PC-9 (cell line): ENCODE measurements around the gene CNTNAP5. TPM values are rescaled to one million over a fixed set of nuclear protein-coding genes. Genes with fewer than 3 reads are reported as not detected.

Source experiments
- BruUV-seq: library from RNA; stranded (reverse); fragments of 400-500 nt; replicated peaks from 2 replicates; lab custom pipeline; 2021; lab: Mats Ljungman, UMichigan
- CTCF ChIA-PET: fragments of 300-600 bp; sonication (Branson Sonifier 250); formaldehyde crosslinking; loops from one replicate; lab custom pipeline; 2022; ENCODE audit warnings: antibody characterized with exemption; lab: Charles Lee
- POLR2A ChIA-PET: fragments of 300-600 bp; sonication (Branson Sonifier 250); formaldehyde crosslinking; loops from one replicate; lab custom pipeline; 2022; ENCODE audit warnings: antibody characterized with exemption; ENCODE audit not compliant: unreplicated experiment; lab: Charles Lee
- DNase-seq, 2 experiments: peaks; one replicate each; pipeline versions ENCODE4 v3.0.0 to v3.0.0-alpha.2; 2015 to 2022; ENCODE audit warnings: mixed read lengths in 1 of 2
- H2AFZ ChIP-seq: fragments of 200-600 bp; sonication (generic); 2 replicates; pipeline ENCODE4 v1.8.1; 2017; ENCODE audit warnings: antibody characterized with exemption
- H3F3A ChIP-seq: fragments of 200-600 bp; sonication (generic); 2 replicates; pipeline ENCODE4 v1.8.1; 2017; ENCODE audit warnings: antibody characterized with exemption, mild to moderate bottlenecking, low read depth; ENCODE audit not compliant: insufficient read depth
- H3K27ac ChIP-seq: fragments of 200-600 bp; sonication (generic); 2 replicates; pipeline ENCODE4 v1.6.1; 2016; ENCODE audit warnings: mixed run types
- H3K27me3 ChIP-seq: fragments of 200-600 bp; sonication (generic); 2 replicates; pipeline ENCODE4 v1.6.1; 2016; ENCODE audit warnings: low read depth, mixed run types; ENCODE audit not compliant: insufficient read depth
- H3K36me3 ChIP-seq: fragments of 200-600 bp; sonication (generic); 2 replicates; pipeline ENCODE4 v1.6.1; 2016; ENCODE audit warnings: low read depth, mixed run types
- H3K4me1 ChIP-seq: fragments of 200-600 bp; sonication (generic); replicated peaks from 2 replicates; pipeline ENCODE4 v1.6.1; 2016; ENCODE audit warnings: mixed run types; ENCODE audit not compliant: insufficient read depth
- H3K4me2 ChIP-seq: fragments of 200-600 bp; sonication (generic); 2 replicates; pipeline ENCODE4 v1.6.1; 2017; ENCODE audit warnings: mixed run types
- H3K4me3 ChIP-seq: fragments of 200-600 bp; sonication (generic); 2 replicates; pipeline ENCODE4 v1.6.1; 2016; ENCODE audit warnings: mixed run types
- H3K79me2 ChIP-seq: fragments of 200-600 bp; sonication (generic); 2 replicates; pipeline ENCODE4 v1.6.1; 2017; ENCODE audit warnings: low read depth, mixed run types
- H3K9me2 ChIP-seq: fragments of 200-600 bp; sonication (generic); 2 replicates; pipeline ENCODE4 v1.8.1; 2017; ENCODE audit warnings: mild to moderate bottlenecking; ENCODE audit not compliant: insufficient read depth
- H3K9me3 ChIP-seq: fragments of 200-600 bp; sonication (generic); 2 replicates; pipeline ENCODE4 v1.8.1; 2016; ENCODE audit warnings: low read depth; ENCODE audit not compliant: insufficient read depth
- H4K20me1 ChIP-seq: fragments of 200-600 bp; sonication (generic); 2 replicates; pipeline ENCODE4 v1.8.1; 2017; ENCODE audit not compliant: insufficient read depth
- CTCF ChIP-seq: fragments of 200-600 bp; sonication (generic); conservative IDR thresholded peaks from 2 replicates; pipeline ENCODE4 v1.6.1; 2017; ENCODE audit warnings: mixed run types, antibody characterized with exemption, mild to moderate bottlenecking, moderate library complexity
- EZH2 ChIP-seq: fragments of 200-600 bp; sonication (generic); IDR thresholded peaks from 2 replicates; pipeline ENCODE4 v1.8.0; 2017; ENCODE audit warnings: antibody characterized with exemption, low read depth
- intact Hi-C: fragments of 100-400 bp; cut with micrococcal nuclease; formaldehyde crosslinking; loops from one replicate; pipeline ENCODE4 v1.10.0; 2022; ENCODE audit not compliant: unreplicated experiment
- total RNA-seq: library from RNA; stranded (reverse); gene quantifications from 2 replicates; pipeline ENCODE4 v1.2.3, GENCODE V29; 2021

CNTNAP5 gene
- total RNA-seq, 1 experiment from 2014 or later = not detected

- no peaks in the 10 kb centered on the region for H3K9me2 ChIP-seq
- no peak overlapping the region for H3K4me3 ChIP-seq
- no peaks in the 10 kb centered on the region for H3K9me3 ChIP-seq
- H4K20me1 ChIP-seq = no peaks in the 10 kb centered on the region
- CTCF ChIA-PET = no interaction called here
- intact Hi-C loops = no loop called here
- H3K4me2 ChIP-seq = no peak overlapping the region
- no peaks in the 10 kb centered on the region for H3K36me3 ChIP-seq
- H2AFZ ChIP-seq = no peak overlapping the region
- DNase-seq = no peak
- no peak overlapping the region for H3K27ac ChIP-seq
- POLR2A ChIA-PET = no interaction called here
- H3K27me3 ChIP-seq = no peaks in the 10 kb centered on the region
- no peaks in the 10 kb centered on the region for H3K79me2 ChIP-seq
- BruUV-seq = no TSS peak
- TF ChIP-seq EZH2 = no peak
- no peak for TF ChIP-seq CTCF
- H3F3A ChIP-seq = no peaks in the 10 kb centered on the region
- no peaks in the 10 kb centered on the region for H3K4me1 ChIP-seq
Measured at GRCh38 chr2:124120246-124120645, 95.2 kb downstream of the CNTNAP5 start.

GRCh38 chr2:124121106-124121505, 96.0 kb downstream of the CNTNAP5 start:
- TF ChIP-seq CTCF (no peak), EZH2 (no peak)
- CTCF ChIA-PET = no interaction called here
- H3K36me3 ChIP-seq = no peaks in the 10 kb centered on the region
- no peaks in the 10 kb centered on the region for H3K4me1 ChIP-seq
- no peaks in the 10 kb centered on the region for H3K9me3 ChIP-seq
- no peaks in the 10 kb centered on the region for H3K27me3 ChIP-seq
- H3K4me3 ChIP-seq = no peak overlapping the region
- intact Hi-C loops = no loop called here
- H3K79me2 ChIP-seq = no peaks in the 10 kb centered on the region
- H3K27ac ChIP-seq = no peak overlapping the region
- no peaks in the 10 kb centered on the region for H3F3A ChIP-seq
- H2AFZ ChIP-seq = no peak overlapping the region
- BruUV-seq = no TSS peak
- H3K9me2 ChIP-seq = no peaks in the 10 kb centered on the region
- POLR2A ChIA-PET = no interaction called here
- H4K20me1 ChIP-seq = no peaks in the 10 kb centered on the region
- no peak for DNase-seq
- H3K4me2 ChIP-seq = no peak overlapping the region

- Histone ChIP-seq H3K4me2 (no peak overlapping the region), H3K27me3 (no peaks in the 10 kb centered on the region), H3K4me3 (no peak overlapping the region), H3K4me1 (no peaks in the 10 kb centered on the region), H4K20me1 (no peaks in the 10 kb centered on the region), H3F3A (no peaks in the 10 kb centered on the region), H3K9me3 (no peaks in the 10 kb centered on the region), H3K27ac (no peak overlapping the region), H2AFZ (no peak overlapping the region), H3K9me2 (no peaks in the 10 kb centered on the region), H3K79me2 (no peaks in the 10 kb centered on the region), H3K36me3 (no peaks in the 10 kb centered on the region)
- CTCF ChIA-PET = no interaction called here
- TF ChIP-seq EZH2 (no peak), CTCF (no peak)
- BruUV-seq = no TSS peak
- no peak for DNase-seq
- POLR2A ChIA-PET = no interaction called here
- intact Hi-C loops = no loop called here
Measured at GRCh38 chr2:124121760-124122275, 96.7 kb downstream of the CNTNAP5 start.
